C4-2B (cell line): ENCODE measurements around the gene OXTR.

ENCODE experiments used
- H3K27ac ChIP-seq: fragments of 450-650 bp; 2 replicates; pipeline ENCODE4 v1.5.1; 2017
- CTCF ChIP-seq: fragments of 450-650 bp; conservative IDR thresholded peaks from 2 replicates; pipeline ENCODE4 v1.5.1; 2017; ENCODE audit warnings: mild to moderate bottlenecking
- ZFX ChIP-seq: fragments of 450-650 bp; IDR thresholded peaks from 2 replicates; pipeline ENCODE4 v1.6.1; 2017

The OXTR gene

GRCh38 chr3:8767256-8767666 is 2.2 kb downstream of the OXTR start:
- TF ChIP-seq ZFX, result no peak
- no peak for TF ChIP-seq CTCF
- no peak overlapping the region for H3K27ac ChIP-seq

DNA sequence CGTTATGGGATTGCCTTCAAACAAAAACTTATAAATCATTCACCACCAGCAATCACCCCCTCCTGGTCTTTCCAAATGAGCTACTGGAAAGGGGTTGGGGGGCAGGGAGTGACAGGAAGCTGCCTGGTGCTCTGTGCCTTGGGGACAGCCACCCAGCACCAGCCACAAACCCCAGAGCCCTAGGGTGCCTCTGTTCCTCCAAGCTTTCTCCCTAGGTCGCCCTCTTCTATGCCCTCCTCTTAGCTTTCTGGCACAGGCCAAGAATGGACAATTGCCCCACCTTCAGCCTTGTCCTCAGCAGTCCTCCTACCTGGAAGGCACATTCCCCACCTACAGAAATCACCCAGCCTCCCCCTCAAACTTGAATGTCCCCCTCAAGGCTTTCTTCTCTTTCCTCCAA is 3.3 kb downstream of the OXTR start:
- TF ChIP-seq ZFX, result no peak
- no peak for TF ChIP-seq CTCF
- H3K27ac ChIP-seq, result no peak overlapping the region

GRCh38 chr3:8765528-8765927 is 3.9 kb downstream of the OXTR start:
- no peak overlapping the region for H3K27ac ChIP-seq
- TF ChIP-seq ZFX (no peak), CTCF (no peak)

DNA sequence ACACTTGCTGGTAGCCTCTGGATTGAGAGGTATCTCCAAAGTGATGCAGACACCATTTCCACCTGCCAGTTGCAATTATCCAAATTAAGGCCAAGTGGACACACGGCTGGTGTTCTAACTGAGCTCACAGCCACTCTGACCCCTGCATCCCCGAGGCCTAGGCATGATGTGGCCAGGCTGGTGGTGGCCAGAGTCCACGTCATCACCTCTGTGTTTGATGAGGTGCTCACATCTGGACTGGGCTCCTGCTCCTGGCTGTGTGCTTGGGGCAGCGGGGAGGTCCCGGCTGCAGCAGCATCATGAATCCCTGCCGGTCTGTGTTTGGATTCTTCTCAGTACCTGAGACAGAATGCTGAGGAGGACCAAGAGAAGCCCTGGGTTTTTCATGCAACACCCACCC is 4.9 kb downstream of the OXTR start:
- no peak for TF ChIP-seq CTCF
- TF ChIP-seq ZFX, result no peak
- H3K27ac ChIP-seq, result no peak overlapping the region

- TF ChIP-seq CTCF (no peak), ZFX (no peak)
- no peak overlapping the region for H3K27ac ChIP-seq
Observed at GRCh38 chr3:8762607-8763377, 6.6 kb downstream of the OXTR start.

DNA sequence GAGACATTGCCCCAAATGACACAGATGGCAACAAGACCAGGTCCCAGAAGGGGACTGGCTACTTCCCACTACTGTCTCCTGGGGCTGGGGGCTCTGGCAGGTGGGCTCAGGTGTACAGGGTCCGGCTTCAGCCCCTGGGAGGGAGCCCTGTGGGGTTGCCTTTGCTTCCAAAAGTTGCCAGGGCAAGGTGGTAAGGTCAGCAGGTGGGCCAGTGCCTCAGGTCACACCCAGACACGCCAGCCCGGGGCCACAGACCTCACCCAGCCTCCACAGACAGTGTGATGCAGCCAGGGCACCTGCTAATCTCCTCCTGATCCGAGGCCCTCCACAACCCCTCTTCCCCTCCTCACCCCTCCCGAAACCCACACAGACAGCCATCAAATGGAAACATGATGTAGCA is 7.5 kb downstream of the OXTR start:
- H3K27ac ChIP-seq, result no peak overlapping the region
- no peak for TF ChIP-seq ZFX
- TF ChIP-seq CTCF, result no peak

GRCh38 chr3:8760506-8760905 is 8.9 kb downstream of the OXTR start:
- no peak overlapping the region for H3K27ac ChIP-seq
- no peak for TF ChIP-seq ZFX
- no peak for TF ChIP-seq CTCF
